Adrenal gland (tissue), 12 donors: ENCODE data around the gene PTGFRN. TPM values are rescaled to one million over a fixed set of nuclear protein-coding genes. Genes with fewer than 3 reads are reported as not detected.

Experiments used
- DNase-seq, 7 donors: peaks; one replicate each; pipeline ENCODE4 v3.0.0-alpha.2; 2019 to 2020
- H3K27ac ChIP-seq, 5 donors: fragments of 200-600 bp; sonication (generic) in 4 of 5; 1 replicate in 3 of 5; 2 replicates in 2 of 5; pipeline versions ENCODE4 v1.5.1 to v1.8.0; 2016 to 2020; ENCODE audit warnings: mild to moderate bottlenecking in 1 of 5
- H3K27me3 ChIP-seq: fragments of 200-600 bp; 2 replicates; pipeline ENCODE4 v1.8.0; 2021
- H3K36me3 ChIP-seq, 2 donors: fragments of 200-600 bp; replicated peaks in 1 of 2; 1 replicate in 1 of 2; 2 replicates in 1 of 2; pipeline versions ENCODE4 v1.5.1 to v1.8.0; 2018 to 2022
- H3K4me1 ChIP-seq, 2 donors: fragments of 200-600 bp; replicated peaks in 1 of 2; 1 replicate in 1 of 2; 2 replicates in 1 of 2; pipeline versions ENCODE4 v1.5.1 to v1.8.0; 2018 to 2021
- H3K4me3 ChIP-seq, 4 donors: fragments of 200-600 bp; sonication (generic) in 3 of 4; one replicate each; pipeline ENCODE4 v1.5.1; 2016 to 2018
- H3K9me3 ChIP-seq, 3 donors: fragments of 200-600 bp; sonication (generic) in 1 of 3; replicated peaks in 1 of 3; 1 replicate in 2 of 3; 2 replicates in 1 of 3; pipeline versions ENCODE4 v1.5.1 to v1.8.0; 2016 to 2021
- CTCF ChIP-seq, 6 experiments: fragments of 450-650 bp in 4 of 6; fragments of 200-600 bp in 2 of 6; sonication (generic) in 1 of 6; IDR thresholded peaks; 1 replicate in 5 of 6; 2 replicates in 1 of 6; pipeline versions ENCODE4 v1.5.1 to v1.8.0; 2016 to 2021; ENCODE audit warnings: antibody characterized with exemption in 6 of 6, mild to moderate bottlenecking in 2 of 6, moderate library complexity in 1 of 6
- POLR2A ChIP-seq, 2 donors: fragments of 450-650 bp; IDR thresholded peaks; one replicate each; pipeline ENCODE4 v1.6.1; 2017; ENCODE audit warnings: antibody characterized with exemption in 2 of 2, mild to moderate bottlenecking in 2 of 2, moderate library complexity in 1 of 2
- WGBS, 4 donors: extraction: QIAGEN DNeasy Blood & Tissue Kit in 2 of 4; methylation state at CpG; one replicate each; pipeline versions ENCODE4 v1.1.5 to v1.1.7; 2013 to 2017; 5-methylcytosine and 5-hydroxymethylcytosine counted together
- intact Hi-C, 2 donors: fragments of 100-400 bp; cut with DNase I; formaldehyde crosslinking; loops; one replicate each; pipeline versions ENCODE4 v1.14.1 to v1.15.0; 2022 to 2023
- polyA plus RNA-seq, 3 donors: library from polyadenylated mRNA; stranded (reverse); fragments of 200-250 nt in 2 of 3; fragments of 350-450 nt in 1 of 3; fragmentation: Illumina TruSeq in 1 of 3; extraction: RNeasy Lipid Tissue Mini Kit (QIAGEN cat#74804) in 1 of 3; gene quantifications; one replicate each; pipeline ENCODE4 v1.2.3, GENCODE V29; 2013 to 2014
- total RNA-seq, 9 donors: library from RNA; depleted of rRNA in 4 of 9; stranded (reverse); fragments of >200 nt in 4 of 9; fragments of 120-200 nt in 1 of 9; fragmentation: NEBNext Ultra II Directional in 1 of 9; extraction: Animal tissue kit (Norgen Biotek cat#: 25700) in 1 of 9; gene quantifications; one replicate each; pipeline versions ENCODE4 v1.1.0 to v1.2.4, GENCODE V29; 2013 to 2023
- donor health status: healthy with polysubstance abuse.
- donor health status: Bipolar disorder and iron deficiency.
- donor health status: DM: yes; HTN: yes; CAD: no.
- donor health status: DM: no; HTN: no; CAD: no.
- donor health status: DM: no; HTN: no; CAD: no.
- donor health status: DM: yes; HTN: yes; CAD: no.

Gene PTGFRN
- total and polyA plus RNA-seq, 12 donors = 63.3 to 173 (median 67.4) TPM

- Histone ChIP-seq H3K4me1 (peaks cover 12 to 24% of the 10 kb centered on the region in 2 donors), H3K9me3 (no peaks in the 10 kb centered on the region), H3K36me3 (no peaks in the 10 kb centered on the region), H3K4me3 (peak overlapping the region in 1 of 4 donors; percentile 51), H3K27ac (peak overlapping the region in 2 of 5 donors; percentile 14 to 48), H3K27me3 (no peaks in the 10 kb centered on the region)
- 50 to 71% (median 63%) methylated on average over 2 of the region's 2 CpGs for WGBS, 4 donors
- TF ChIP-seq CTCF (IDR thresholded peaks at IDR 0.05) (no peak), POLR2A (IDR thresholded peaks at IDR 0.05) (no peak)
- no peak for DNase-seq
- intact Hi-C loops = no loop called here
These were observed 32.4 kb upstream of the PTGFRN start for GRCh38 chr1:116877141-116877818.

DNA sequence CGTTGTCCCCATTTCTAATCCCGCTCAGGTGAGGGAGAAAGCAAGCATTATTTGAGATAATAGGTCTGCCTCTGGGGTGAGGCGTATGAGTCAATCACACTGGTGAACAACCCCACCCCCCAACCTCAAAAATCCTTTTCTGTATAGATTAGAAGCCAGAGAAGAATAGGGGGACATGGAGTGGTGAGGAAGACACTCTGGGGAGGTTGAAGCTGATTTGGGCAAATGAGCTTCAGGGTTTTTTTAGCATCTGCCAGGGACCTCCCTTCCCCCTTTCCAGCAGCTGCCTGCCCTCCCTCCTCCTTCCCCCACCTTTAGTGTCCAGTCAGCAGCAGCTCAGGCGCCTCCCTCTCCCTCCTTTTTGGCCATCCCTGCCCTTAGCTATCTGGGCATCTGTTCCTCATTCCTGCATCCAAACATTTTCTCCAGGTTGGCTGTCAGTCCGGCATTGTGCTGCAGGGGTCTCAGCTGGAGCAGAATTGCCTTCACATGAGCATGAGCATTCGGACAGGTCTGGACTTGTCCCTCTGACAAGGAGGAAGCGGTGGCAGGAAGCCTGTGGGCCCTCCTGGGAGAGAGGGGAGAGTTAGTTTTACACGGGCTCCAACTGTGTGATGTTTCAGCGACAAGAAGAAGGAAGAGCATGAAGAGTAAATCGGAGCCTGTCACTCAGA lies 30.8 kb upstream of the PTGFRN start:
- no peaks in the 10 kb centered on the region for H3K36me3 ChIP-seq
- H3K4me1 ChIP-seq = peaks cover 12 to 24% of the 10 kb centered on the region in 2 donors
- intact Hi-C loops = no loop called here
- WGBS, 4 donors = 44 to 56% (median 53%) methylated on average over 9 to 10 of the region's 10 CpGs
- no peaks in the 10 kb centered on the region for H3K27me3 ChIP-seq
- DNase-seq = peak in 3 of 7 donors; percentile 20 to 25 (median 23)
- H3K9me3 ChIP-seq = no peaks in the 10 kb centered on the region
- H3K4me3 ChIP-seq = peak overlapping the region in 1 of 4 donors; percentile 51
- TF ChIP-seq POLR2A (IDR thresholded peaks at IDR 0.05) = no peak
- TF ChIP-seq CTCF (IDR thresholded peaks at IDR 0.05) = no peak
- peak overlapping the region in 2 of 5 donors; percentile 14 to 15 for H3K27ac ChIP-seq

DNA sequence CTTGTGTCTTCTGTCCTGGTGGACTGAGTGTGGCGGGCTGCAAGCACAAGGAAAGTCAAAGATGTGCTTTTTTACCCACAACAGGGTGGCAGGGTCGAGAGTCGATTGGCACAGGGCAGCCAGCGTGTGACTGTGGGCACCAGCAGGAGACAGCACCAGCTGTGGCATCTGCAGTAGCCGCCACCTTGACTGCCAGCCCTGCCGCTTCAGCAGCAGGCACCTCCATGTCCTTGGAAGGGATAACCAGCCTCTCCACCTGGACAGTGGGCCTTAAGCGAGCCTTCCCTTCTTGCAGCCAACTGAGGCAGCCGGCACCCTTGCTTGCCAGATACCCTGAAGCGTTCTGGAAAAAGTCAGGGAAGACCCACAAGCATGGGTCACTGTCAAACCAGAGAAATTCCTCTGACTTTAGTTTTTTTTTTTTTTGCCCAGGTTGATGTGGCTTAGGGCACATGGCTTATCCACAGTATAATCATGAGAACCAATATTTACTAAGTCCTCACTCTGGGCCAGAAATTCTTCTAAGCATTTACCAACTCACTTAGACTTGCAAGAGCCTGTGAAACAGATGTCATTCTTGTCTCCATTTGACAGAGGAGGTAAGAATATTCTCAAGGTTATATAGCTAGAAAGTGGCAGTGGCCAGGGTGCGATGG lies 30.1 kb upstream of the PTGFRN start:
- intact Hi-C loops = no loop called here
- TF ChIP-seq POLR2A (IDR thresholded peaks at IDR 0.05) (no peak), CTCF (IDR thresholded peaks at IDR 0.05) (no peak)
- 85 to 98% (median 91%) methylated on average over 10 of the region's 10 CpGs for WGBS, 4 donors
- peak overlapping the region in 1 of 5 donors; percentile 15 for H3K27ac ChIP-seq
- no peak for DNase-seq
- no peaks in the 10 kb centered on the region for H3K36me3 ChIP-seq
- H3K9me3 ChIP-seq = no peaks in the 10 kb centered on the region
- no peaks in the 10 kb centered on the region for H3K27me3 ChIP-seq
- H3K4me1 ChIP-seq = peaks cover 12 to 24% of the 10 kb centered on the region in 2 donors
- H3K4me3 ChIP-seq = no peak overlapping the region

- H3K4me3 ChIP-seq = no peak overlapping the region
- H3K4me1 ChIP-seq = peaks cover 12 to 24% of the 10 kb centered on the region in 2 donors
- peak in 5 of 7 donors; percentile 26 to 67 (median 46) for DNase-seq
- no peaks in the 10 kb centered on the region for H3K36me3 ChIP-seq
- no peak overlapping the region for H3K27ac ChIP-seq
- 72 to 87% (median 83%) methylated on average over 5 of the region's 5 CpGs for WGBS, 4 donors
- no peaks in the 10 kb centered on the region for H3K9me3 ChIP-seq
- H3K27me3 ChIP-seq = no peaks in the 10 kb centered on the region
- TF ChIP-seq CTCF (IDR thresholded peaks at IDR 0.05) = no peak
- TF ChIP-seq POLR2A (IDR thresholded peaks at IDR 0.05) = no peak
- intact Hi-C loops = no loop called here
These were observed 28.8 kb upstream of the PTGFRN start for GRCh38 chr1:116880917-116881316.
